Coronary artery (tissue), 2 donors: ENCODE data around the gene KRTAP21-1.

Experiments
- DNase-seq: peaks from one replicate; pipeline ENCODE4 v3.0.0-alpha.2; 2017; ENCODE audit warnings: low spot score
- H3K27ac ChIP-seq, 2 donors: fragments of 200-600 bp; sonication (generic); one replicate each; pipeline ENCODE4 v1.5.1; 2016 to 2019
- H3K4me3 ChIP-seq: fragments of 200-600 bp; sonication (generic); 2 replicates; pipeline ENCODE4 v1.5.1; 2016; ENCODE audit warnings: mild to moderate bottlenecking, moderate library complexity
- TF ChIP-seq, protein P1 (sequence below): fragments of 200-600 bp; sonication (generic); IDR thresholded peaks from one replicate; pipeline ENCODE4 v1.5.1; 2019; ENCODE audit warnings: antibody characterized with exemption

Gene KRTAP21-1

DNA sequence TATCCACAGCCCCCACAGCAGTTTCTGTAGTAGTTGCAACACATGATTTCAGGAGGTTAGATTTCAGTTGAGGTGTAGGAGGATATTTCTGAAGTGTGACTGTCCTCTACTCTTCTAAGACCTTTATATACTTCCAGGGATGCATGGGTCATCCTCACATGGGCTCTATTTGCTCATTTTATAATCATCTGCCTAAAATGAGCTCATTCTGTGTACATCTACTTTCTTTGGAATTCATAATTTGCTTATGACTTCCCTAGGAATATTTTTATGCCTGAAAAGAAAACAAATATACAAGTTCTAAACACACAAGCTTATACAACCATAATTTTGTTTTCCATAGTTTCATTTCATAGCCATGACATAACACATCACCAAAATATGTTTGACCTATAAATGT is 8.1 kb downstream of the KRTAP21-1 start, which contains the start of gene KRTAP21-2:
Gene KRTAP21-2 (minus strand): TSS at position 101 of the 400 bp plus-strand sequence. CDS start 57 bp downstream, at position 44.
- TF ChIP-seq, protein P1, sequence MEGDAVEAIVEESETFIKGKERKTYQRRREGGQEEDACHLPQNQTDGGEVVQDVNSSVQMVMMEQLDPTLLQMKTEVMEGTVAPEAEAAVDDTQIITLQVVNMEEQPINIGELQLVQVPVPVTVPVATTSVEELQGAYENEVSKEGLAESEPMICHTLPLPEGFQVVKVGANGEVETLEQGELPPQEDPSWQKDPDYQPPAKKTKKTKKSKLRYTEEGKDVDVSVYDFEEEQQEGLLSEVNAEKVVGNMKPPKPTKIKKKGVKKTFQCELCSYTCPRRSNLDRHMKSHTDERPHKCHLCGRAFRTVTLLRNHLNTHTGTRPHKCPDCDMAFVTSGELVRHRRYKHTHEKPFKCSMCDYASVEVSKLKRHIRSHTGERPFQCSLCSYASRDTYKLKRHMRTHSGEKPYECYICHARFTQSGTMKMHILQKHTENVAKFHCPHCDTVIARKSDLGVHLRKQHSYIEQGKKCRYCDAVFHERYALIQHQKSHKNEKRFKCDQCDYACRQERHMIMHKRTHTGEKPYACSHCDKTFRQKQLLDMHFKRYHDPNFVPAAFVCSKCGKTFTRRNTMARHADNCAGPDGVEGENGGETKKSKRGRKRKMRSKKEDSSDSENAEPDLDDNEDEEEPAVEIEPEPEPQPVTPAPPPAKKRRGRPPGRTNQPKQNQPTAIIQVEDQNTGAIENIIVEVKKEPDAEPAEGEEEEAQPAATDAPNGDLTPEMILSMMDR = no peak
- H3K27ac ChIP-seq = no peak within 1 kb of the TSS
- DNase-seq = no peak

DNA sequence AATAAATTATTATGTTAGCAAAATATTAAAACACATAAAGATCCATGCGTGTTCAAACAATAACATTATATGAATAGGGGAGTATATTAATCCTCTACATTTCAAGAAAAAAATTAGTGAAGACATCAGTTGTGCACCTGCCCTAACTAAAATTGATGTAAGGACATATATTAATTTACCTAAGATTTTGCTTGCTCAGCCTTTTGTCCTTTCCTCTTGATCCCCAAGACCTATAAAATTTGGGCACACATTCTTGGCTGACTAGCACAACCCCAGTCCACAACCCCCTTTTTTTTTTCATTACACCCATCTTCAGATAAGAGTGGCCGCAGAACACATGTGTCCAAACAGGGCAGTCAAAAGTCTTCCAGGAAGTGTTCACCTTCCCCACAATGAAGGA is 14.8 kb downstream of the KRTAP21-1 start:
- H3K27ac ChIP-seq = no peak overlapping the region
- TF ChIP-seq, protein P1 = no peak

More for the DNA sequence above, 8.1 kb downstream of the KRTAP21-1 start, which contains the start of gene KRTAP21-2:
- H3K4me3 ChIP-seq = no peak within 1 kb of the TSS

DNA sequence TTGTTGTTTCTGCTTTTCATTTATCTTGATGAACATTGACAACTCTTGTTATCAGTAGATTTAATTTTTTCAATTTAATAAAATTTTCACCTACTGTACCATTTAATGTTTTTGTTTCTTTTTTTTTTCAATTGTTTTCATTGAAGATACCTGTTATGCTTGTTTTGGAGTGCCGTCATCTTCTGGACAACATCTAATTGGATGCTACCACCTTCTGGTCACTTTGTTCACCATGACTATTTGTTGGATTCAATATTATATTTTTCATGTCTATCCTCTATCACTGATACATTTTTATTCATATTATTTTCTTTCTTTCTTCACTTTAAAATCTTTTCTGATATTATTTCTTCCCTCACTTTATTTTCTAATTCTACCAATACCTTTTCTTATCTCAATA is 22.2 kb downstream of the KRTAP21-1 start:
- TF ChIP-seq, protein P1 = no peak
- DNase-seq = no peak
- Histone ChIP-seq H3K4me3 (no peak overlapping the region), H3K27ac (no peak overlapping the region)

More for the DNA sequence above, 14.8 kb downstream of the KRTAP21-1 start:
- DNase-seq = no peak
- no peak overlapping the region for H3K4me3 ChIP-seq

DNA sequence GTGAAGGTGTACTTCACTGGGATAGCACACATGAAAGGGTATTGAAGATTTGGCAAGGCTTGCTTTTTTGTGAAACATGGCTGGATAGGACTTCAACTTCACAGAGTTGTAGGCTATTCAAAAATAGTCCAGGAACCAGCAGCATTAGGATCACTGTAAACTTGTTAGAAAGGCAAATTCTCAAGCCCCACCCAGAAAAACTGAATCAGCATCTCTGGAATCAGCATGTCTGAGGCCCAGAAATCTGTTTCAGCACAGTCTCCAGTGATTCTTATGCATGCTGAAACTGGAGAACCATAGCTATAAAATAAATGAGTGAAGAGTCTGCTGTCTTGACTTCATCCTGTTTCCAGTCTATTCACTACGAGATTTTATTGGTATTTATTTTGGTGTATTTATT is 28.5 kb downstream of the KRTAP21-1 start:
- DNase-seq = no peak
- Histone ChIP-seq H3K4me3 (no peak overlapping the region), H3K27ac (no peak overlapping the region)
- TF ChIP-seq, protein P1 = no peak

DNA sequence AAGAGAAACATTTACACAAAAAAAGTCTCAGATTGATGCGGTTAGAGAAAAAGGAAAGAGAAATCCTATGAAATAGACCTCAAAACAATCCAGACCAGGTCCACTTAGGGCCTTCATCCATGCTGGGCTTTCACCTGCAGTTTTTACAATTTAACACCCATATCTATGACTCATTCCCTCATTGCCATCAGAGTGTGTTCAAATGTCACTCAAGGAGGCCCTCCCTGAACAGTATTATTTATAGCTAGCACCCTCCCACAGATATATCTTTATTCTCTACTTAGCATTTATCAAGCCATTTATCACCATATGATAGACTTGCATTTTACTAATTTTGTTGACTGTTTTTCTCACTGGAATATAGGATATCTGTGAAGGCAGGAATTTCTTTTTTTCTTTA is 35.8 kb downstream of the KRTAP21-1 start:
- Histone ChIP-seq H3K4me3 (no peak overlapping the region), H3K27ac (no peak overlapping the region)
- no peak for DNase-seq
- TF ChIP-seq, protein P1 = no peak

DNA sequence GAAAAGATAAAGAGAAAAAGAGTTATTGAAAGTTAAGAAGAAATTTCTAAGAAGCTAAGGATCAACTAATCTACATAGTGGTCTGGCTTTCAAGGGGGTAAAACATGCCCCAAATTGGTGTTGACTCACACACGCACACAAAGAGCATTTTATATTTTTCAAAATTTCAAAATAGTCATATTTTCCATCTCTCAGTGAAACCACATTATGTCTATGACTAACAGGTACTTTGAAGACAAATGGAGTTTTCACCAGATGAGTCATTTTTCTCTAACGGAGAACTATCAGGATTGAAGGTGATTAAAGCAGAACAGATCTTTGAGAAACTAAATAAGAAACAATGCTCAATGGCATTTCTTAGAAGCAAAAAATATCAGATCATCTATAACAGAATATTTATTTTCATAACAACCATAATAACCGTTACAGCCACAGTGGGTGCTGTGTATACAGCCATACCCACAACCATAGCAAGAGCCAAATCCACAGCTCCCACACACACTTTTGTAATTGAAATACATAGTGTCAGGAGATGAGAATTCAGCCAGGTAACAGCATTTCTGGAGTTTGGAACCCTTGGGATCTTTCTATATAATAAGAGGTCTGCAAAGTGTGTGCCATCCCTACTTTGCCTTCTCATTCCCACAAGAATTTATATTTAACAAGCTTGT is 36.9 kb downstream of the KRTAP21-1 start, which contains the start of gene KRTAP21-3:
Gene KRTAP21-3 (minus strand): TSS at position 539 of the 671 bp plus-strand sequence. CDS start 18 bp downstream, at position 521.
- Histone ChIP-seq H3K4me3 (no peak within 1 kb of the TSS), H3K27ac (no peak within 1 kb of the TSS)
- TF ChIP-seq, protein P1 = no peak
- no peak for DNase-seq

DNA sequence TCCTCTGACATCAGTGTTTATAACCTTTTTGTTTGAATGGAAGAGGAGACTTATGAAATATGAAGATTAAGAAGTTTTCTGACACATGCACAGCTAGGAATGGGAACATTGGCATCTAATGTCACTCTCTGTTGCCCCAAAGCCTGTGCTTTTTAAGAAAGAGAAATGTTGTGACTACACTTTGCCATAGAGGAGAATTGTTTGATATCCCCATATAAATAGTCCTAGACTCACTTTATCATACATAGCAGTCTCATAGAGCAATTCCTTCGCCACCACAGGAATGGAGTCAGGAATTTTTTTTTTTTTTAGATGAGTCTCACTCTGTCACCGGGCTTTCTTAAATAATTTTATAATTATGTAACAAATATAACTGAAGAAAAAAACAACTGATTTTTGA is 38.1 kb downstream of the KRTAP21-1 start:
- TF ChIP-seq, protein P1 = no peak
- Histone ChIP-seq H3K4me3 (no peak overlapping the region), H3K27ac (no peak overlapping the region)
- DNase-seq = no peak
